SHP77 treated with DMSO at 0.1 percent for 48 hours (cell line): ENCODE data around the gene RNF213.
A peak's percentile ranks its signal among the peaks of the same experiment; 100 is the strongest.
"Not testable (repeated sequence)": the region's sequence is repeated elsewhere in the genome, so short reads cannot be mapped to it uniquely, and the experiment has no call there.

Experiments used
- DNase-seq: peaks from one replicate; lab custom pipeline; 2025; lab: John Stamatoyannopoulos, UW

RNF213 gene

GRCh38 chr17:80394629-80395216 is 134.1 kb downstream of the RNF213 start:
- DNase-seq, result no peak

GRCh38 chr17:80395402-80396151 is 134.9 kb downstream of the RNF213 start:
- DNase-seq, result no peak

GRCh38 chr17:80396157-80397033 is 135.7 kb downstream of the RNF213 start:
- no peak for DNase-seq

GRCh38 chr17:80397034-80397387 is 136.4 kb downstream of the RNF213 start:
- no peak for DNase-seq

- no peak for DNase-seq
Observed at GRCh38 chr17:80397686-80398085, 137.0 kb downstream of the RNF213 start.

- not testable (repeated sequence) for DNase-seq
Observed at GRCh38 chr17:80401086-80401485, 140.4 kb downstream of the RNF213 start.

GRCh38 chr17:80402102-80402501 is 141.4 kb downstream of the RNF213 start:
- DNase-seq, result not testable (repeated sequence)

GRCh38 chr17:80402959-80403358 is 142.3 kb downstream of the RNF213 start:
- DNase-seq, result no peak

- DNase-seq, result no peak
Observed at GRCh38 chr17:80406146-80406545, 145.5 kb downstream of the RNF213 start.

GRCh38 chr17:80407917-80408316 is 147.3 kb downstream of the RNF213 start:
- DNase-seq, result not testable (repeated sequence)

- DNase-seq, result no peak
Observed at GRCh38 chr17:80408872-80409271, 148.2 kb downstream of the RNF213 start.

- no peak for DNase-seq
Observed at GRCh38 chr17:80409626-80410025, 149.0 kb downstream of the RNF213 start.

GRCh38 chr17:80410441-80411087 is 149.9 kb downstream of the RNF213 start:
- not testable (repeated sequence) for DNase-seq

GRCh38 chr17:80413771-80414507 is 153.3 kb downstream of the RNF213 start:
- DNase-seq, result no peak

- no peak for DNase-seq
Observed at GRCh38 chr17:80414508-80414802, 153.8 kb downstream of the RNF213 start.

GRCh38 chr17:80414803-80415625 is 154.4 kb downstream of the RNF213 start, which contains the start of gene ENDOV:
Gene ENDOV, plus strand, starts transcription at chr17:80415167. Its CDS starts 28 bp downstream, at chr17:80415195.
- peak; percentile 96 for DNase-seq

GRCh38 chr17:80415626-80416137 is 155.0 kb downstream of the RNF213 start:
- DNase-seq, result no peak

GRCh38 chr17:80416260-80416939 is 155.7 kb downstream of the RNF213 start:
- DNase-seq, result no peak

GRCh38 chr17:80416940-80417293 is 156.3 kb downstream of the RNF213 start:
- no peak for DNase-seq

- no peak for DNase-seq
Observed at GRCh38 chr17:80418589-80418988, 157.9 kb downstream of the RNF213 start.
